Caco-2 (cell line): ENCODE measurements around the gene ATP2B1. TPM values are rescaled to one million over a fixed set of nuclear protein-coding genes. Genes with fewer than 3 reads are reported as not detected.
A peak's percentile ranks its signal among the peaks of the same experiment; 100 is the strongest.

ENCODE experiments used
- BruUV-seq: library from RNA; stranded (reverse); fragments of 400-500 nt; replicated peaks from 2 replicates; lab custom pipeline; 2021; lab: Mats Ljungman, UMichigan
- CTCF ChIA-PET: fragments of 300-600 bp; sonication (Branson Sonifier 250); formaldehyde crosslinking; loops from one replicate; lab custom pipeline; 2022; ENCODE audit warnings: antibody characterized with exemption; lab: Charles Lee
- POLR2A ChIA-PET: fragments of 300-600 bp; sonication (Branson Sonifier 250); formaldehyde crosslinking; loops from one replicate; lab custom pipeline; 2022; ENCODE audit warnings: antibody characterized with exemption; lab: Charles Lee
- DNase-seq, 2 experiments: peaks; one replicate each; pipeline versions ENCODE4 v3.0.0 to v3.0.0-alpha.2; 2020 to 2022
- H3K27me3 ChIP-seq: replicated peaks from 2 replicates; pipeline ENCODE4 v1.6.0; 2011; ENCODE audit warnings: low read length; ENCODE audit not compliant: control insufficient read depth, insufficient read depth
- H3K36me3 ChIP-seq: 2 replicates; pipeline ENCODE4 v1.5.1; 2011; ENCODE audit warnings: low read length; ENCODE audit not compliant: control insufficient read depth, insufficient read depth
- H3K4me1 ChIP-seq: fragments of 250-450 bp; sonication (Bioruptor Pico); 2 replicates; pipeline ENCODE4 v1.5.1; 2020; ENCODE audit warnings: mild to moderate bottlenecking
- H3K4me3 ChIP-seq: 2 replicates; pipeline ENCODE4 v1.5.1; 2011; ENCODE audit warnings: low read depth, mild to moderate bottlenecking, control low read depth, low read length
- H3K9me3 ChIP-seq: fragments of 250-450 bp; sonication (Bioruptor Pico); 2 replicates; pipeline ENCODE4 v1.5.1; 2020; ENCODE audit warnings: mild to moderate bottlenecking, moderate library complexity
- H3K27ac Mint-ChIP-seq: one replicate; pipeline ENCODE4 v1.8.0; 2022; ENCODE audit warnings: mixed read lengths; ENCODE audit not compliant: unreplicated experiment
- H3K27me3 Mint-ChIP-seq: one replicate; pipeline ENCODE4 v1.8.0; 2022; ENCODE audit warnings: mixed read lengths; ENCODE audit not compliant: insufficient read depth, unreplicated experiment
- H3K36me3 Mint-ChIP-seq: one replicate; pipeline ENCODE4 v1.8.0; 2022; ENCODE audit warnings: mild to moderate bottlenecking, mixed read lengths; ENCODE audit not compliant: insufficient read depth, unreplicated experiment
- H3K4me1 Mint-ChIP-seq: one replicate; pipeline ENCODE4 v1.8.0; 2022; ENCODE audit warnings: low read depth, mixed read lengths; ENCODE audit not compliant: unreplicated experiment
- H3K4me3 Mint-ChIP-seq: one replicate; pipeline ENCODE4 v1.8.0; 2022; ENCODE audit warnings: mild to moderate bottlenecking, moderate library complexity, mixed read lengths; ENCODE audit not compliant: unreplicated experiment
- H3K9me3 Mint-ChIP-seq: one replicate; pipeline ENCODE4 v1.8.0; 2022; ENCODE audit warnings: mixed read lengths; ENCODE audit not compliant: unreplicated experiment
- intact Hi-C: fragments of 100-400 bp; cut with micrococcal nuclease; formaldehyde crosslinking; loops from one replicate; pipeline ENCODE4 v1.10.0; 2022; ENCODE audit not compliant: unreplicated experiment
- total RNA-seq: library from RNA; stranded (reverse); gene quantifications from 2 replicates; pipeline ENCODE4 v1.2.3, GENCODE V29; 2022
- TF ChIP-seq, protein P1 (sequence below), 2 experiments: fragments of 200-600 bp in 1 of 2; IDR thresholded peaks; 1 replicate in 1 of 2; 2 replicates in 1 of 2; pipeline versions ENCODE4 v1.5.1 to v1.8.0; 2011 to 2022; ENCODE audit warnings: antibody characterized with exemption in 1 of 2, control low read depth in 1 of 2, inconsistent platforms in 1 of 2, low read depth in 1 of 2, low read length in 1 of 2, mild to moderate bottlenecking in 1 of 2, moderate library complexity in 1 of 2; ENCODE audit not compliant: insufficient read depth in 1 of 2, severe bottlenecking in 1 of 2, unreplicated experiment in 1 of 2

ATP2B1 gene
- total RNA-seq, 1 experiment from 2014 or later: 107 TPM

DNA sequence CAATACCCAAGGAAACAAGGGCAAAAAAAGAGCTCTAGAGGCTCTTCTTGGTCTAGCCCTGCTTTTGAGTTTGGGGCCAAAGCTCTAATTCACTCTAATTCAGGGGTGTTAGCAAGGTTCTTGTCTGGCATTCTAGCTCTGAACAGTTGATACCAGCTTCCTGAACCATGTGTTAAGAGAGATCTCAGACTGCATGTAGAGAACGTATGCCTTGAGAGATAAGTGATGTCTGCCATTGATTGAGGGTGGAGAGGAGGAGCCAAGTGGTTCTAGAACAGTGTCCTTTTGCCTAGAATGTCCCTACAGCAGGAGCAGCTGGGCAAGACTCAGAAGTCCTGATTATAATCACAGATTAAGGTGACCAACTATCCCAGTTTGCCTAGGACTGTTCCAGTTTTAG is 164.6 kb downstream of the ATP2B1 start:
- H3K27ac Mint-ChIP-seq: no peak overlapping the region
- CTCF ChIA-PET: interaction anchor here (1.3 to 1.4 kb wide), 2 partner anchors 165 to 559 kb away, joined by 3 read pairs; partner anchors contain the start of gene ATP2B1
- H3K4me3 Mint-ChIP-seq: no peak overlapping the region

DNA sequence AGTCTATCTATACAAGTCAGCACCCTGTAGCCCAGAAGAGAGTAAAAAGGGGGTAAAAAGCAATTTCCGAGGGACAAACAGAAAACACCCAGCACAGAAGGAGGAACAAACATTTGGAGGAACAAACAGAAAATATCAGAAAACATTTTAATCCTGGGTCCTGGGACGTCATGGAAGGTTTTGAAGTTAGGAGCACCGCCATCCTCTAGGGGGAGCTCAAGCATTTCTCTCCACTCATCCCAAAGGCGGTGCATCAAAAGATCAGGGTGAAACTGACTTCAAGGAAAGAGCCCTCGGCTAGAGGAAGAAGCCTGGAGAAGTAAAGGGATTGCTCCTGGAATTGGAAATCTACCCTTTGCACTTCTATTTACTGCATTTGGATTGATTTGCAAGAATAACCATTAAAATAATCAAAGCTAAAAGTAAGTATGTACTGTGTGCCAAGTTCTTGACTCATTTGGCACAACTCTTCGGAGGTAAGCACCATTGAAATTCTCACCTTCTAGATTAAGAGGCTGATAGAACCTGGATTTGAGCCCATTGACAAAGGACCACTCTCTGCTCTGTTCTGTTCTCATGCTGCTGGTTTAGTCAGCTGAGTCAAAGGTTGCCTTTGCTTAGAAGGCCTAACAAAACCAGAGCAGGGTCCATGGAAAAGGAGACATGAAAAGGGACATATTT is 165.6 kb downstream of the ATP2B1 start:
- no peaks in the 10 kb centered on the region for H3K9me3 ChIP-seq
- no peaks in the 10 kb centered on the region for H3K27me3 Mint-ChIP-seq
- H3K27ac Mint-ChIP-seq: no peak overlapping the region
- no peak overlapping the region for H3K4me3 Mint-ChIP-seq
- H3K9me3 Mint-ChIP-seq: no peaks in the 10 kb centered on the region
- H3K36me3 Mint-ChIP-seq: no peaks in the 10 kb centered on the region
- no peak overlapping the region for H3K4me3 ChIP-seq
- no TSS peak for BruUV-seq
- no peaks in the 10 kb centered on the region for H3K27me3 ChIP-seq
- peaks cover 17% of the 10 kb centered on the region for H3K4me1 Mint-ChIP-seq
- H3K36me3 ChIP-seq: no peaks in the 10 kb centered on the region; the same call in 1 of the 2 replicates
- TF ChIP-seq, protein P1, sequence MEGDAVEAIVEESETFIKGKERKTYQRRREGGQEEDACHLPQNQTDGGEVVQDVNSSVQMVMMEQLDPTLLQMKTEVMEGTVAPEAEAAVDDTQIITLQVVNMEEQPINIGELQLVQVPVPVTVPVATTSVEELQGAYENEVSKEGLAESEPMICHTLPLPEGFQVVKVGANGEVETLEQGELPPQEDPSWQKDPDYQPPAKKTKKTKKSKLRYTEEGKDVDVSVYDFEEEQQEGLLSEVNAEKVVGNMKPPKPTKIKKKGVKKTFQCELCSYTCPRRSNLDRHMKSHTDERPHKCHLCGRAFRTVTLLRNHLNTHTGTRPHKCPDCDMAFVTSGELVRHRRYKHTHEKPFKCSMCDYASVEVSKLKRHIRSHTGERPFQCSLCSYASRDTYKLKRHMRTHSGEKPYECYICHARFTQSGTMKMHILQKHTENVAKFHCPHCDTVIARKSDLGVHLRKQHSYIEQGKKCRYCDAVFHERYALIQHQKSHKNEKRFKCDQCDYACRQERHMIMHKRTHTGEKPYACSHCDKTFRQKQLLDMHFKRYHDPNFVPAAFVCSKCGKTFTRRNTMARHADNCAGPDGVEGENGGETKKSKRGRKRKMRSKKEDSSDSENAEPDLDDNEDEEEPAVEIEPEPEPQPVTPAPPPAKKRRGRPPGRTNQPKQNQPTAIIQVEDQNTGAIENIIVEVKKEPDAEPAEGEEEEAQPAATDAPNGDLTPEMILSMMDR (IDR thresholded peaks at IDR 0.05; ENCODE audit: insufficient read depth in 1 of 2, low read depth in 1 of 2, low read length in 1 of 2, severe bottlenecking in 1 of 2, unreplicated experiment in 1 of 2): peak; percentile 88 to 89
- intact Hi-C loops: loop anchor here (1.0 to 10.0 kb wide), 12 partner anchors 25 to 1312 kb away; no protein-coding TSS in a partner anchor
- H3K4me1 ChIP-seq: peaks cover 29% of the 10 kb centered on the region
- ChIA-PET POLR2A (no interaction called here), CTCF (interaction anchor here (1.3 to 1.4 kb wide), 2 partner anchors 166 to 560 kb away, joined by 3 read pairs; partner anchors contain the start of gene ATP2B1)
- peak; percentile 75 to 86 for DNase-seq

More for the DNA sequence above, 164.6 kb downstream of the ATP2B1 start:
- Histone ChIP-seq H3K9me3 (no peaks in the 10 kb centered on the region), H3K4me1 (peaks cover 22% of the 10 kb centered on the region), H3K27me3 (no peaks in the 10 kb centered on the region), H3K36me3 (no peaks in the 10 kb centered on the region; the same call in 1 of the 2 replicates), H3K4me3 (no peak overlapping the region)
- intact Hi-C loops: loop anchor here (5.0 to 10.0 kb wide), 5 partner anchors 103 to 1311 kb away; no protein-coding TSS in a partner anchor
- H3K36me3 Mint-ChIP-seq: no peaks in the 10 kb centered on the region
- H3K4me1 Mint-ChIP-seq: peaks cover 11% of the 10 kb centered on the region
- H3K27me3 Mint-ChIP-seq: no peaks in the 10 kb centered on the region
- no peak for DNase-seq
- TF ChIP-seq, protein P1 (IDR thresholded peaks at IDR 0.05; ENCODE audit: insufficient read depth in 1 of 2, low read depth in 1 of 2, low read length in 1 of 2, severe bottlenecking in 1 of 2, unreplicated experiment in 1 of 2): no peak
- BruUV-seq: no TSS peak
- POLR2A ChIA-PET: no interaction called here
- H3K9me3 Mint-ChIP-seq: no peaks in the 10 kb centered on the region

DNA sequence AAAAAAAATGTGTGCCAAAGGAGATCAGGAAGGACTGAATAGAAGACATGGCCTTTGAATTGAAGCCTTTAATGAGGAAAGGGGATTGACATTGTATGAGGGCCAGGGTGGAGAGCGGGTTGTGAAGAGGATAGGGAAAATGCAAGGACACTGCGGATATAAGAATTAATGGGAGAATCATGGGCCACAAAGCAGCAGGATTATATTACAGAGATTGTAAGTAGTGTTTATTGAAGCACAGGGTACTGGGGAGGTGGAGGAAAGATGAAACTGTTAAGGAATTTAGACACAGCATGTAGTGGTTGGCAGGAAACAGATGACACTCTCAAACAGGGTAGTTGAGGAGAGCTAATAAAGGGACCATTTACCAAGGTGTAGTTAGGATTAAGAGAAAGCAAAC is 166.4 kb downstream of the ATP2B1 start:
- CTCF ChIA-PET: interaction anchor here (1.4 kb wide), 1 partner anchor 561 kb away, joined by 3 read pairs; no protein-coding TSS in a partner anchor
- H3K9me3 Mint-ChIP-seq: no peaks in the 10 kb centered on the region
- no peaks in the 10 kb centered on the region for H3K9me3 ChIP-seq
- no peak overlapping the region for H3K4me3 Mint-ChIP-seq
- no TSS peak for BruUV-seq
- no peaks in the 10 kb centered on the region; the same call in 1 of the 2 replicates for H3K36me3 ChIP-seq
- no peaks in the 10 kb centered on the region for H3K36me3 Mint-ChIP-seq
- intact Hi-C loops: loop anchor here (2.0 to 10.0 kb wide), 8 partner anchors 105 to 1313 kb away; no protein-coding TSS in a partner anchor
- no peak for DNase-seq
- H3K27ac Mint-ChIP-seq: no peak overlapping the region
- H3K27me3 ChIP-seq: no peaks in the 10 kb centered on the region
- POLR2A ChIA-PET: no interaction called here
- no peak overlapping the region for H3K4me3 ChIP-seq
- H3K4me1 ChIP-seq: peaks cover 37% of the 10 kb centered on the region
- TF ChIP-seq, protein P1 (IDR thresholded peaks at IDR 0.05; ENCODE audit: insufficient read depth in 1 of 2, low read depth in 1 of 2, low read length in 1 of 2, severe bottlenecking in 1 of 2, unreplicated experiment in 1 of 2): no peak
- no peaks in the 10 kb centered on the region for H3K27me3 Mint-ChIP-seq
- peaks cover 25% of the 10 kb centered on the region for H3K4me1 Mint-ChIP-seq
